Fibroblast of lung (primary cell): ENCODE results near the gene ABHD18.
"Not testable (repeated sequence)": the region's sequence is repeated elsewhere in the genome, so short reads cannot be mapped to it uniquely, and the experiment has no call there.

Source experiments
- EZH2 ChIP-seq: IDR thresholded peaks from 2 replicates; pipeline ENCODE4 v1.5.1; 2012; ENCODE audit warnings: low read length, control low read depth, mild to moderate bottlenecking; ENCODE audit errors: missing control alignments
- TF ChIP-seq, protein P1 (sequence below), 2 donors: IDR thresholded peaks in 1 of 2; conservative IDR thresholded peaks in 1 of 2; 1 replicate in 1 of 2; 2 replicates in 1 of 2; pipeline ENCODE4 v1.5.1; 2011 to 2012; ENCODE audit warnings: low read length in 2 of 2, control low read depth in 1 of 2, inconsistent platforms in 1 of 2, low read depth in 1 of 2, mild to moderate bottlenecking in 1 of 2

- TF ChIP-seq, protein P1, sequence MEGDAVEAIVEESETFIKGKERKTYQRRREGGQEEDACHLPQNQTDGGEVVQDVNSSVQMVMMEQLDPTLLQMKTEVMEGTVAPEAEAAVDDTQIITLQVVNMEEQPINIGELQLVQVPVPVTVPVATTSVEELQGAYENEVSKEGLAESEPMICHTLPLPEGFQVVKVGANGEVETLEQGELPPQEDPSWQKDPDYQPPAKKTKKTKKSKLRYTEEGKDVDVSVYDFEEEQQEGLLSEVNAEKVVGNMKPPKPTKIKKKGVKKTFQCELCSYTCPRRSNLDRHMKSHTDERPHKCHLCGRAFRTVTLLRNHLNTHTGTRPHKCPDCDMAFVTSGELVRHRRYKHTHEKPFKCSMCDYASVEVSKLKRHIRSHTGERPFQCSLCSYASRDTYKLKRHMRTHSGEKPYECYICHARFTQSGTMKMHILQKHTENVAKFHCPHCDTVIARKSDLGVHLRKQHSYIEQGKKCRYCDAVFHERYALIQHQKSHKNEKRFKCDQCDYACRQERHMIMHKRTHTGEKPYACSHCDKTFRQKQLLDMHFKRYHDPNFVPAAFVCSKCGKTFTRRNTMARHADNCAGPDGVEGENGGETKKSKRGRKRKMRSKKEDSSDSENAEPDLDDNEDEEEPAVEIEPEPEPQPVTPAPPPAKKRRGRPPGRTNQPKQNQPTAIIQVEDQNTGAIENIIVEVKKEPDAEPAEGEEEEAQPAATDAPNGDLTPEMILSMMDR (conservative IDR thresholded peaks at IDR 0.05 in 1 of 2, IDR thresholded peaks at IDR 0.05 in 1 of 2; ENCODE audit: low read depth in 1 of 2, low read length in 2 of 2): not testable (repeated sequence)
- TF ChIP-seq EZH2: not testable (repeated sequence)
Measured at GRCh38 chr4:128047019-128047418, 81.8 kb downstream of the ABHD18 start.
